Epithelial cell of proximal tubule (primary cell): Measurements from ENCODE around the gene C4orf17. TPM values are rescaled to one million over a fixed set of nuclear protein-coding genes. Genes with fewer than 3 reads are reported as not detected.

ENCODE experiments used
- DNase-seq: peaks from one replicate; pipeline ENCODE4 v3.0.0-alpha.2; 2011; ENCODE audit warnings: low read depth
- H3K4me3 ChIP-seq: 2 replicates; pipeline ENCODE4 v1.5.1; 2011; ENCODE audit warnings: low read depth, mild to moderate bottlenecking, low read length
- total RNA-seq: library from RNA; depleted of rRNA; stranded (reverse); fragments of >200 nt; gene quantifications from 2 replicates; pipeline ENCODE4 v1.2.3, GENCODE V29; 2015
- TF ChIP-seq, protein P1 (sequence below): conservative IDR thresholded peaks from 2 replicates; pipeline ENCODE4 v1.5.1; 2012; ENCODE audit warnings: low read depth, mild to moderate bottlenecking, low read length

Gene C4orf17
- total RNA-seq, 1 donor from 2014 or later: not detected

DNA sequence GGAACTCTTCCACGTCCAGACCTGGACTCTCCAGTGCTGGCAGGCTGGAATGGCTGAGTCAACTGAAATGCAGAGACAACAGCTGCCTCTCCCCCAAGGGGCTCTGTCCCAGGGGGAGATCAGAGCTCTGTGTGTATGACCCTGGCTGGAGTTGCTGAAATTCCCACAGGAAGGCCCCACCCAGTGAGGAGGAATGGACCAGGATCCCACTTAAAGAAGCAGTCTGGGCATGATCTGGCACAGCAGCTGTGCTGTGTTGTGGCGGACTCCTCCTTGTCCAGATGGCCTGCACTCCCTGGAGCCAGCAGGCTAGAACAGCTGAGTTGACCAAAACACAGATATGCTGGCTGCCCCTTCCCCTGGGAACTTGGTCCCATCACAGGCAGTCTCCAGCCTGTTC, 25.4 kb downstream of the C4orf17 start:
- DNase-seq: no peak
- no peak overlapping the region for H3K4me3 ChIP-seq
- TF ChIP-seq, protein P1, sequence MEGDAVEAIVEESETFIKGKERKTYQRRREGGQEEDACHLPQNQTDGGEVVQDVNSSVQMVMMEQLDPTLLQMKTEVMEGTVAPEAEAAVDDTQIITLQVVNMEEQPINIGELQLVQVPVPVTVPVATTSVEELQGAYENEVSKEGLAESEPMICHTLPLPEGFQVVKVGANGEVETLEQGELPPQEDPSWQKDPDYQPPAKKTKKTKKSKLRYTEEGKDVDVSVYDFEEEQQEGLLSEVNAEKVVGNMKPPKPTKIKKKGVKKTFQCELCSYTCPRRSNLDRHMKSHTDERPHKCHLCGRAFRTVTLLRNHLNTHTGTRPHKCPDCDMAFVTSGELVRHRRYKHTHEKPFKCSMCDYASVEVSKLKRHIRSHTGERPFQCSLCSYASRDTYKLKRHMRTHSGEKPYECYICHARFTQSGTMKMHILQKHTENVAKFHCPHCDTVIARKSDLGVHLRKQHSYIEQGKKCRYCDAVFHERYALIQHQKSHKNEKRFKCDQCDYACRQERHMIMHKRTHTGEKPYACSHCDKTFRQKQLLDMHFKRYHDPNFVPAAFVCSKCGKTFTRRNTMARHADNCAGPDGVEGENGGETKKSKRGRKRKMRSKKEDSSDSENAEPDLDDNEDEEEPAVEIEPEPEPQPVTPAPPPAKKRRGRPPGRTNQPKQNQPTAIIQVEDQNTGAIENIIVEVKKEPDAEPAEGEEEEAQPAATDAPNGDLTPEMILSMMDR: no peak

DNA sequence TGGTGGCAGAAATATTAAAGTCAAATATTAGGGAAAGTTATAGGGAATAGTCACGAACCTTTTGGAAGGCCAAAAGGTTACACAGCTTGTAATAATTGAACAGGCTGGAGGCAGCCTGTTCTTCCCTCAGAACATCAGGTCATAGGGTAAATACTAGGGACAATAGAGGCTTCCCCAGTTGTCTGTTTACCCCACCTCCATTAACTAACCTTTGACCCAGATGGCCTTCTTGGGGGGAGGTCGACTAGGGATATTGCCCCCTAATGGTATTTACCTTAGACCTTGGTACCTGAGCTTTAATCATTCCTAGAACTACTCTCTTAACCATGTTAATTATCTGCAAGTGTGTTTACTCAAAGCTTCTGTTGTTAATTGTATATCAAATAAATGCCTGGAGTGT, 26.0 kb downstream of the C4orf17 start:
- no peak overlapping the region for H3K4me3 ChIP-seq
- TF ChIP-seq, protein P1: no peak
- no peak for DNase-seq

GRCh38 chr4:99537674-99538073, 26.9 kb downstream of the C4orf17 start:
- no peak for DNase-seq
- no peak overlapping the region for H3K4me3 ChIP-seq
- TF ChIP-seq, protein P1: no peak

DNA sequence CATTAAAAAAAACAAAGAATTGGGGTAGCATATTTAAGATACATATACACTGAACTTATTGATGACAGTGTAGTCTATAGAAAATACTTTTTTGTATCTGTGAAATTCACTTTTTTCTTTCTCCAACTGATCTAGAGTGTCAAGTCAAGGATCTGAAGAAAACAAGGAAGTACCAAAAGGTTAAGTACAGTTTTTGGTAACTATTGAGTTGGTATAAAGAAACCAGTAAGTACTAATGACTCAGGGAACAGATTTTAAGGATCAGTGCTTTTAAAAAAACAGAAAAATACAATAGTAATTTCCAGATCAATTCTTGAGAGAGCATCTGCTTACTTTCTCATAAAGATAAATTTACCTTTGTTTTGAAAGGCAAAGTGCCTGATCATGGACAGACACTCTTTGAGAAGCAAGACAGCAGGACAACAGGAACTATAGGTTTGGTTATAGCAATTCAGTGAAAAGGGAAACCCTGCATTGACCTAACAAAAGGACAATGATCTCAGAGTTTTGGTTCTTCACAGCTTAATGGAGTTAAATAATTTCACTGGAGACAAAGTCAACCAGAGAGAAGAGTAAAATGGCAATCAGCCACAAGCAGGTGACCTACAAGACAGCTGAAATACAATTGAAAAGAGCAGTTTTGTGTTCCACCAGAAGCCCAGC, 29.6 kb downstream of the C4orf17 start:
- peak; percentile 60 for DNase-seq
- TF ChIP-seq, protein P1: no peak
- H3K4me3 ChIP-seq: no peak overlapping the region

GRCh38 chr4:99552872-99553271, 42.1 kb downstream of the C4orf17 start:
- TF ChIP-seq, protein P1: no peak
- no peak overlapping the region for H3K4me3 ChIP-seq
- DNase-seq: no peak

DNA sequence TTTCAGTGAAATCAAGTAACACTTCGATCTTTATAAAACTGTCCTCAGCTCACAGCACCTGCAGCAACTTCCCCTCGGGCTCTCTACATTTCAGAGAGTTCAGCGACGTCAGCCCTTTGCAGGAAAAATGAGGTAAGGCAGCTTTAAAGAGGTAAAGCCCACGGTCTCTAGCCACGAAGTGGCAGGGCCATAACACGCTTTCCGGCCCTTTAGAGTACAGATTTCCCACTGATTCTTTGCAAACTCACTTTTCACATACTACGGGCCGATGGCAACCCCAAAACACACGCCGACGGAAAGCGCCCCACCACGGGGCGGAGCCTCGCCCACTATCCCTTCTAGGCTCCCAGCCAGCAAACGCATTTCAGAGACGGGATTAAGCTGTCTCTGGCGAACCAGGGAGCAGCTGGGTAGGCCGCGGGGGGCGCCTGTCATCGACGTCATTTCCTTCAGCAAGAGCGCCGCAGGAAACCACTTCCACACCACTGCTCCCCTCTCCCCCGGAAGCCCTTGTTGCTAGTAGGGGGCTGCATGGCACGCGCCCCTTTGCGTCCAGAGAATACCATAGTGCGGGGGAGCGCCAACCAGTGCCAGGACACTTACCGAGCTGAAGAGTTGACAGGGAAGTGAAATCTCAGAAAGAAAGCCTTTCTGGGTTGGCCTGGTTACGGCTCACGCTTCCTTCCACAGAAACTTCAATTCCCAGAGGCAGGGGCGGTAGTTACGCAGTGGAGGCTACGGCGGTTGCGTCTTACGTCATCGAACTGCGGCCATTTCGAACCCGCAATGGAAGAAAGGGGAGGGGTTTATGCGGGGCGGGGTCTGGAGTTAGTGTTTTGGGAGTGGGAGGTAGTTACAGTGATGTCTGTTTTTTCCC, 52.7 kb downstream of the C4orf17 start, which contains the start of gene TRMT10A:
TSS of gene TRMT10A (minus strand) at position 730 of the 877 bp plus-strand sequence. CDS start 4,701 bp downstream, outside the sequence.
- H3K4me3 ChIP-seq: peak within 1 kb of the TSS; percentile 78
- TF ChIP-seq, protein P1: no peak
- peak; percentile 88 for DNase-seq
